ENCODE results near the gene LILRB1.

GRCh38 chr19:54648129-54648528, 17.8 kb downstream of the LILRB1 start:
- no peak for TF ChIP-seq CTCF (IDR thresholded peaks at IDR 0.05)
- TF ChIP-seq POLR2A (IDR thresholded peaks at IDR 0.05) = no peak

All from uterus (tissue), 2 donors.